Ammon's horn (tissue), 1 donor: Measurements from ENCODE around the gene IGFN1.
"Not testable (repeated sequence)": the region's sequence is repeated elsewhere in the genome, so short reads cannot be mapped to it uniquely, and the experiment has no call there.

Source experiments
- DNase-seq: peaks from one replicate; pipeline ENCODE4 v3.0.0-alpha.2; 2016; ENCODE audit warnings: low spot score

The IGFN1 gene

DNA sequence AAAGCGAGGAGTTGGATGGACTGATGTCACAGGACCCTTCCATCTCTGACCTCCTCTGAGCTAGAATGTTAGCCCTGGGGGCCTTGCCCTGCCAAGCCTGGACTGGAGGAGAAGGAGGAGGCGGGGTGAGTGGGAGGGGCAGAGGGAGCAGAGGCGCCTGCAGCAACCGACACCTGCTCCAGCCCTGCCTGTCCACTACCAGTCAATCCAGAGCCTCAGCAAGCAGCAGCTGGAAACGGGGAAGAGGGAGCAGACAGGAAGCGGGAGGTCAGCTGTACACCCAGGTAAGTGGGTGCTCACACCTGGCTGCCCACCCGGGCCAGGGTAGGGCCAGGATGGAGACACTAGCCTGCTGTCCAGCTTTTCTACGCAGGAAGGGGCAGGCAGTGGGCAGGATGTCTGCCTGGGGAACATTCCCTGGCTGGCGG, at the start of gene IGFN1:
IGFN1 (plus strand) TSS at position 201 of the 428 bp plus-strand sequence. CDS start 2,470 bp downstream, outside the sequence.
- no peak for DNase-seq

DNA sequence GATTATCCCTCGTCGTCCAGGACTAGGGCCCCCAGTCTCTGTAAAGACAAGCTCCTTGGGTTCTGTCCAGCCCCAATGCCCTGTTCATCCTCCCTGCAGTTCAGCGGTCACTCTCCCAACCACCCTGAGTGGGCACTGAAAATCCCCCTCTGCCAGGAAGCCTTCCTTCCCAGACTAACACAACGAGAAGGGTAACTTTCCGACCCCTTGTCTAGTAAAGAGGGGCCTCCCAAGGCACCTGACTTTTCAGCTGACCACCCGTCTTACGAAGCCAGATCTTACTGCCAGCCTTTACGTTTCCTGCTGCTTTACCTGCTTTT, 49.7 kb upstream of the IGFN1 start:
- DNase-seq, result no peak

DNA sequence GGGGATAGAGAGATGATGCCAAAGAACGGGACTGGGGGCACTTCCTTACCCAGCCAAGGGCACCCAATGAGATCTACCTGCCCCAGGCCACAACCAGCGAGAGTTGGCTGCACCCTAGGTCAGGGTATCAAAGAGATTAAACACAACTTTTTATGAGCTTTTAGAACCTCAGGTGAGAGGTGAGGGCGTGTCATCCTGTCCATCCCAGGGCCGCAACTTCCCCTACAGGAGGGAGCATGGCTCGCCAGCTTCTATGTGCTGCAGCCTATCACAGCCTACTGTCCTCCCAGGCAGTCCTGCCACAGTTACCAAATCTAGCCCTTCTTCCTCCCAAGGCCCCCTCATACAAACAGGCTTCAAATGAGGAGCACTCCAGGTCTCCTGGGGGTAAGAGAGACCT, 49.2 kb upstream of the IGFN1 start:
- no peak for DNase-seq

DNA sequence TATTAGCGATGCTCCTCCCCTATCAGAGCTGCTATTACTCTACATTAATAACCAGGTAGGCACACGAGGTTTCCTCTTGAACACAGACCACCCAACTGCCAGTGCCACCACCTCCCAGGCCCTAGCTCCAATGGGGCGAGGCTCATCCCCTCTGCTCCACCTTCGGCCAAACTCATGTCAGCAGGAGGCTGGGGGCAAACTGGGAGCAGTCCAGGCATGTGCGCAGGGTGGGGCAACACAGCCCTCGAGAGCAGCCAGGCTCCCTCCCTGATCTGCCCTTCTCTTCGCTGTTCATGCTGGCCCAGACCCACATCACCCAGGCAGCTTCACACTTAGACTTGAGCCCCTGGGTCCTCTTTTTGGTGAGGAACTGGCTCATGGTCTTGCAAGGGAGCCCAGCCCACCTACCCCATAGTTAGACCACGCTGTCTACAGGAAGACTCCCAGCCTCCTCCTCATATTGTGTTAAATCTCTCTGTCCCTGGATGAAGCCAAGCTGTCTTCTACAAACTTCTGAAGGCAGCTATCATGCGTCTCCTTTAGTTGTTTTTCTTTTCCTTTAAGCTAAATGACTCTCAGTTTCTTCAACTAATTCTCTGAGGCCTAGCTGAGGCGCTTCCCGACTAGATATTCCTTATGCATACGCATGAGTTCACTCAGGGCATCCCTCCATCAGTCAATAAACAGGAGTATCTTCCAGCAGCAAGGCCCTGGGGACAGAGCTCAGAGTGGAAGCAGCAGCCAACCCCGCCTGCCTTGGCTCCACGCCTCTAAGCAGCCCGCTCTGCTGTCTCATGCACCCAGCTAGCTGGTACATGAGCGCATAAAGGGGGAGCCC, 48.4 kb upstream of the IGFN1 start:
- peak; percentile 52 for DNase-seq

DNA sequence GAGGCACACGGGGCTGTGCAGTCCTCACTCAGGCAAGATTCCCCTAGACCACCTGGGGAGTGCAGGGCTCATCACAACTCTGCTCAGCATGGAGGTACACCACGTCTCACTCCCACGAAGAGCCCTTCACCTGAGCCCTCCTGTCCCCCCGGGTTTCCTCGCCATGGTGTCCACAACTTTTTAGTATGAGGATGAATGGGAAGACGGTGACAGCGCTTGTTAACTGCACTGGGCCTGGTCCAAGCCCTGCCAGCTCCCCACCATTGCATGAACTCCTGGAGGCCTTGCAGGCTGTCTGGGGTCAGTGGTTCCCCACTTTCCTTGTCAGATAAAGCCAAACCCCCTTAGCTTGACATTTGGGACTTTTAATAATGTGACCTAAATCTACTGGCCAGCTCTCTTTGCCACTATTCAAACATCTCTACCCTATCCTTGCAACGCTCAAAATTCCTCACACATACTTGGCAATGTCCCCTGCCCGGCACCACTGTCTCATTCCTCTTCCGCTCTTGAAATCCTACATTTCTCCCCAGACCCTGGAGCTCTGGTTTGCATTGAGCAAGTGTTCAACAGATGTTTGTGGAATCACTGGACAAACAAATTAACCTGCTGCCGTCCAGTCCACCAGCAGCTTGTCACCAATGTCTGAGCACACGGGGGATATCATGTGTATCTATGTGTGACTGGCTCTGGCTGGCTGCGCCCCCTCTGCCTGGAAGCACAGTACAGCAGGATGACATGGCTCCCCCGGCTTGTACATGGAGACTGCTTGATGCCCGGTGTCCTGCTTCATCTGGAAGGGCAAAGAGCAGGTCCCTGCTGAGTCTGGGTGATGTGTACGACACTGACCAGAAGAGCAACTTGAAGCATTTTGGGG, 47.5 kb upstream of the IGFN1 start:
- DNase-seq, result no peak

DNA sequence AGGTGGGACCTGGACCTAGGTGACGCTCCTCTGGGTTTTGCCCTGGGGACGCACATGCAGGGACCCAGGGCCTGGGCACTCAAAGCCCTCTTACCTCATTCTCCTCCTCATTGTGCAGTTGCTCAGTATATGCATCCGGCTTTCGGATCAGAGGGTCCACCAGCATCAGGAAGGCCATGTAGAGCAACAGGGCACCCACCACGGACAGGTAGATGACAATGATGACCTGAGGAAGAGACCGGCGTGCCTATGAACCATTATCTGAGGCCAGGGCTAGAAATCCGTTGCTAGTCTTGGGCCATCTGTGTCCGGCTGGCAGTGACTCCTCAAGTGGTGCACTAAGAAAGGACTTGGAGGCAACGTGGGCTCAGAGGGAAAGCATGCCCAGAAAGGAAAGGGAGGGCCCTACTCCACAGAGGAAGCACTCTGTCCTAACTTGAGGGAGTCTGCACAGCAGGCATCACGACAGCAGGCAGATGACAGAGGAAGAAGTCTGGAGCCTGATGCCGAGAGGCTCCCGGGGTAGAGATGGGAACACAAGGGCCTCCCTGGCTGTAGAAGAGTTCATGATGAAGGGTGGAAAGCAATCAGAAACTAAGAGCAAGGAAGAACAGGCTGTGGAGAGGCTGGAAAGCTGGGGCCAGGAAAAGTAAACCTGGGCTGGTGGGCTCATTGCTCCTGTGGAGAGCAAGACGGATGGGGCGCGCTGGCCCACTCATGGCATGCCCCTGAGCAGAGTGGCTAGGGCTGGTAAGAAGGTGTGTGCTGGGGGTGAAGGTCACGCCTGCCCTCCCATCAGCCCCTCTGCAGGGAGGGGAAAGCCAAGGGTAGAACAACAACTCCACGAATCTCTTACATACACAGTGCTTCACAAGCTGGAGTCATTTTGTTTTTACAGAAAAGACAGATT, 46.6 kb upstream of the IGFN1 start:
- peak; percentile 70 for DNase-seq

DNA sequence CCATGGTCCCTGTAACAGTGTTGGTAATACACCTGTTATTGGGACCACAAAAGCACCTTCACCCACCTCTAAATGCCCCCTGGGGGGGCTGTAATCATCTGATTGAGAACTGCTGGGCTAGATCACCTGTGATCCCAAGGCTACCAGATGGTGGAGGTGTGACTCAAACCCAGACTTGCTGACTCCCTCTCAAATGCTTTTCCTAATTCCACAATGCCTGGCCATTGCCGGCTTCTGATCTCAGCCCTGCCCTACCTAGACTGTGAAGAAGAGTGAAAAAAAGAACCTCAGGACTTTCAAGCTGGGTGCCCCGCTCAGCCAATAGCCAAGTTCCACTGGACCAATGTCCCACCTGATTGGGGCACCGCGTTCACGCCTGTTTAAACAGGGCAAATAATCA, 45.9 kb upstream of the IGFN1 start:
- DNase-seq, result no peak

DNA sequence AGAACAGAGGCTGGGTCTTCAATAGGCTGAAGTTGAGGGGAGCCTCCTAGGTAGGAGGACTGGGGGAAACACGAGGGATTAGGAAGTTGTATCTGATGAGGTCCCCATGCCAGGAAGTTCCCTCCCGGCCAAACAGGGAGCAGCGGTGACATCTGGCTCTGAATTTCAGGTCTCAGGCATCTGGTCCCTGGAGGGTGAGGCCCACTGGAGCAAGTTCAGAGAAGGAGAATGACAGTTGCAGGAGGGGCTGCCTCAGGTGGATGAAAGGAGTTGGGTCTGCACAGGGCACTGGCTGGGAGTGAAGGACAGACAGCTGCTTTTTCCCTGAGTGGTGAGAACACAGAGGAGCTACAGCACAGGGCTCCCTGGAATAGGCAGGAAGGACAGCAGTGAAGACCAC, 45.5 kb upstream of the IGFN1 start:
- no peak for DNase-seq

DNA sequence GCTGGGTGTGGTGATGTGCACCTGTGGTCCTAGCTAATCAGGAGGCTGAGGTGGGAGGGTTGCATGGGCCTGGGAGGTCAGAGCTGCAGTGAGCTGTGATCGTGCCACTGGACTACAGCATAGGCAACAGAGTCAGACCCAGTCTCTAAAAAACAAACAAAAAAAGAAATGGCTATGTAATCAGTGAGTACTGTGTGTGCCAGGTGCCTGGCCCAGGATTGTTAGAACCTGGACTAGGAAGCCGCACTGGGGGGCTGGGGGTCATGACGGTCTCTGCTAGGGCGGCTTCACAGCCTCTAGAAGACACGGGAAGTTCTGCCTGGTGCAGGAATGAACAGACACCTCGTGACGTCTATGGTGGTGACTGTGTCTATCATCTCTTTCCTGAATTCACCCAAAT, 44.8 kb upstream of the IGFN1 start:
- DNase-seq, result no peak

DNA sequence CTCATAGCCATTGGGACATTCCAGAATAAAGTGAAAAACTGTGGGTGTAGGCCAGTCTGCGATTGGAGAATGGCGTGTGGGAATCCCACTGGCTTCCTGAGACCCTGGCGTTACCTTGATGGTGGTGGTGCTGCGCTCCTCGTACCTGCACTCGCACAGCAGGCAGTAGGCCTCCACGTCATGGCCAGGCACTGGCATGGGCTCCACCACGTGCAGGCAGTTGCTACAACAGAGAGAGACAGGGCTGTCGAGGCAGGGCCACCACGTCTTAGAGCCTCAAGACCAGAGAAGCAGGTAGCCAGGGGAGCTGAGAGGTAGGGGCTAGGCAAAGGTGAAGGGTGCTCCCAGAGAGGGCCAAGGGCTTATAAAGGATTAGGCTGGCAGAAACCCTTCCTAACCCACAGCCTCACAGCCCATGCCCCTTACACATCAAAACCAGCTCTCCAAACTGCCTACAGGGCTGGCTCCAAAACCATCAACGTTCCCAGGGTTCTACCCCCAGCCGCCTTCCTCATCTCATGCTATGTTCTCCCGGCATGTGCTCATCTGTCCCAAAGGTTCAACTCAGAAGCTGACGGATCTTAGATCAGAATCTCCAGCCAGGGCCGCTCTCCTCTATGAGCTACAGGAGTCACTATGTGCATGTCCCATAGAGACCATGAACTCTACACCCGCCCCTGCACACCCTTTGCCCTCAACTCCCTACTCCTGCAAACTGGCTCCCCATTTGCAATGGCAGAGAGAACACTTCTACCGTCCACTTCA, 43.8 kb upstream of the IGFN1 start:
- DNase-seq, result no peak

DNA sequence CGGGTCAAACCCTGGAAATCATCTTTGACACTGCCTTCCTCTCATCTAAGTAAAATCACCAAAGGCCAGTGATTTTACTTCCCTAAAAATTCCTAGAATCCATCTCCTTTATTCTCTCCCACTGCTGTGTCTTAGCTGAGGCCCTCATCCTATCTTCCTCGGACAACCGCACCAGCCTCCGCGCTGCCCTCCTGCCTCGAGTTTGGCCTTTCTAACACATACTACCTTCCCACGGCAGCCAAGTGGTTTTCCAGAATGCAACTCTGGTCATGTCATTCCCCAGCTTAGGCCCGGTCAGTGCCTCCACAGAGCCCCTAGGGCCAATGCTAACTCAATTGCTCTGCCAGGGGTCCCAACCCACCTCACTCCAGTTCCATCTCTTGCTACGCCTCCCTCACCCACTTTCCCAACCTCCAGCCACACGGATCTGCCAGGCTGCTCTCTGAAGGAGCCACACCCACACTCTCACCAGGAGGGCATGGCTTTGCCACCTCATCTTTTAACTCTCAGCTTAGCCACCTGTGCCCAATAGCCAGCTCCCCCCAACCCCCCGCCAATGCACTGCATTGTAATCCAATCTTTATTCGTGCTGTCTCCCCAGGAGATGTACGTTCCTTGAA, 43.1 kb upstream of the IGFN1 start:
- DNase-seq, result no peak

DNA sequence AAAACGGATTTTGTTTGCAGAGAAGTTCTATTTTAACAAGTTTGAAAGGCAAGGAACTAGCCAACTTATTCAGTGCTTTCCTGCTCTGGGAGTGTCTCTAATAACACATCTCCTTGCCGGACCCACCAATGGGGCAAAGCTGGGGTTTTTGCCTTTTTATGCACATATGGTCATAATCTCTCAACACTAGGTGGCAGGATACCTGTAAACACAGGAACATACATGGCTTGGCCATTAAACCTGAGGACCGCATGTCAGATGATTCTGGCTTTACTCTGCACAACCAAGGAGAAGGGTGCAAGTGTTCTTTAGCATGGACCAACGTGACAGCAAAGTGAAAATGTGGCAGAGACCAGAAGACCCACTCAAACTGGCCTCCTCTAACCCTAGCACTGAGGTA, 41.2 kb upstream of the IGFN1 start:
- DNase-seq, result no peak

DNA sequence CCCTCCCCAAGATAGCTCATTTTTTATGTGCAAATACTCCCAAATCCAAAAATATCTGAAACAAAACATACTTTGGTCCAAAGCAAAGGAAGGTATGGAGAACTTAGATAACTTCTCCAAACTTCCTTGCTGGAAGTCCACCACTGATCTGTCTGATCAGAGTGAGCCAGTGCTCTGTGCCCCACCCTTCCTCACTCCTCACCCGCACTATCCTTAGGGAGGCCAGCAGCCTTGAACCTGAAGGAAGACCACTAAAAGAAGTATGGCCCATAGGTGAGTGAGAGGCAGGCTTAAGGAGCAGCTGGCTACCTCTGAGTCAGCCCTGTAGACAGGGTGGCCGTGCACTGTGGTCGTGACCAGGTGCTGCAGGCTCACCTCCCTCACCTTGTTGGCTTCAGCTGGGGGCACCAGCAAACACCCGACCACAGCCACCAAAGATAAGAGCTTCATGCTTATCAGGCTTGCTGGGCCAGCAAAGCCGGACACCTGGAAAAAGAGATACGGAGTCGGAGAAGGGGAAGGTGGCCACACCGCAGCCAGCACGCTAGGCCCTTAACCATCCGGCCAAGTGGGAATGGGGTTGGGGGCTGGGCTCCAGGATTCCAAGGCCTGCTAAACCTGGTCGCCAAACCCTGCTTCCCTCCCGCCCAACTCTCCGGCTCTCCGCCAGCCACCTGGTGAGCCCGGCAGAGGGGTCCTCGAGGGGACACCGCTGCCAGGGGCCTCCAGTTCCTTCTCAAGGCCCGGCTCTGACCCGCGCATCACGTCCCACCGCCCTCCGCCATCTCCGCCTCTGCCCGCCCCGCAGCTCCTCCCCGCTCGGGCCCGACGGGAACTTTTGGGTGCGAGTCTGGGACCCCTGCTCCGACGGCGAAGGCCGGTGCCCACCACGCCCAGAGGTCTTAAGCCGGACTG, 36.9 kb upstream of the IGFN1 start:
- no peak for DNase-seq

DNA sequence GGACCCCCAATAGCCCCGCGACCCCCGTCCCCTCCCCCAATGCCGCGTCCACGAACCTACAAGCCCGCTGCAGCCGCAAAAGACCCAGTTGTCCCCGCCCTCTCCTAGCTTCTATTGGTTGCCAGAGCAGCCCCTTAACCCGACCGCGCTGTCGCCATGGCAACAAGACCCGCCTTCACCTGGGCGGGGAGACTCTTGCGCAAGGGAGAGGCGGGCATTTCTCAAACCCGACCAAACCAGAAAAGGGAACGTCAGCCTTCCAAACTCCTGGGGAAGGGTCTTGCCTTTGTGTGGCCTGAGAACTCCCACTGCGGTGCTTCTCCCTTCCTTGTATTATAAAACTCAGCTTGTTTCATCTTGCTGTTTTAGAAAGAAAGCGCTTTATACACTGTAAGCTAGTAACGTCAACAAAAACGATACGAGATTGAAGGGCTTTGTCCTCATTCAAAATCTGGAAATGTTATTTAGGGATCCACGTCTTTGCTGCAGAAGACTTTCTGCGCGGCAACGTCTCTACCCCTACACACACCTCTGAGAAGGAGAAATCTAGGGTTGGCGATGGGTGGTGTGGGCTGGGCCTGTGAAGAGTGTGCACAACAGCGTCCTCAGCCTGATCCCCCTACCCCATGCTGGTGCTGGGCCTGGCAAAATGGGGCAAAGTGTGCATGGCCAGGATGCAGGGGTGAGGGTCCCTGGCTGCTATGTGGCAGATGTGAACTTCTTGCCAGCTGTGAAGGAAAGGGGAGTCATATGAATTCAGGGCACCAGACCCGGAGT, 36.0 kb upstream of the IGFN1 start, which contains the start of gene TMEM9:
TMEM9 (minus strand) TSS at position 86 of the 777 bp plus-strand sequence. CDS start 551 bp downstream, outside the sequence.
- peak; percentile 99 for DNase-seq

DNA sequence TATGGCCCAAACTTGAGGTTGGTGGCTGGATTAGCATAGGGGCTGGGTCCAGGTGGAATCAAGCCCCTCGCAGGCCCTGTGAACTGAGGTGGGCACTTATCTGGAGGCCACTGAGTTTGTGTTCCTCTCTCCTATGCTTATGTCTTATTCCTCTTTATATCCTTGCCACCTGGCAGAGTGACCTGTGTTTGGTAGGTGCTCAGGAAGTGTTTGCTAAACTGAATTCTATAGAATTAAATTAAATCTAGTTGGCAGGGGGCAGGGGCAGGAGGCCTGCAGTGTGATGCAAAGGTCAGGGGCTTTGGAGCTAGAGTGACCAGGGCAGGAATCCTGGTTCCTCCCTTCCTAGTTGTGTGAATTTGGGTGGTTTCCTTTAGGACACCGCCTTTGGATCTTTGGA, 35.3 kb upstream of the IGFN1 start:
- no peak for DNase-seq

DNA sequence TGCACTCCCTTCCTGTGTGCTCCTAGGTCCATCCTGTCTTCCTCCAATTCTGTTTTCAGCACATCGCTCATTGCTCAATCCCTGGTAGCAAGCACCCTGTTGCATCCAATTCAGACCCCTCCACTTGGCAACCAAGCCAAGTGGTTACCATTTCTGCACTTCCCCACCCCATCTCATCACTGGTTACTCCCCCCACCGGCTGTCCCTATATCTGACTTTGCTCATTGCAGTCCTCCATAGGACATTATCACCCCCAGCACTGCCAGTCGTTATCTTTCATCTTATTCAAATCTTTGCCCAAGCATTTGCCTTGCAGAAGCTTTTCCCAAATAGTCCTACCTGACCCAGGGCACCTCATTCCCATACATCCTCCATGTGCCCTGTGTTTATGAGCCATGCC, 34.3 kb upstream of the IGFN1 start:
- no peak for DNase-seq

DNA sequence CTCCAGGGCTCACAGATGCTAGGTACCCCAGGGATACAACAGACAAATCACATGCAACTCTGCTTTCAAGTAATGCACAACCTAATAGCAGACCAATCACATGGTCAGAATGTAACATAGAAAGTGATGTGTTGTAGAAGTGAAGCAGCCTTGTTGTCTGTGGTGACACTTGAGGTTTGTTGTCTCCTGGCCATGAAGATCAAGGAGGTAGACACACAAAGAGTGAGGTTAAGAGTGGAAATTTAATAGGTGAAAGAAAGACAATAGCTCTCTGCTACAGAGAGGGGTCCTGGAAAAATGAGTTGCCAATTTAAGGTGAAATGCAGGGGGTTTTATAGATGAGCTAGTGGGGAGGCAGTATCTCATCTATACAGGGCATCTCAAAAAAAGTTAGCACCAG, 33.8 kb upstream of the IGFN1 start:
- no peak for DNase-seq

DNA sequence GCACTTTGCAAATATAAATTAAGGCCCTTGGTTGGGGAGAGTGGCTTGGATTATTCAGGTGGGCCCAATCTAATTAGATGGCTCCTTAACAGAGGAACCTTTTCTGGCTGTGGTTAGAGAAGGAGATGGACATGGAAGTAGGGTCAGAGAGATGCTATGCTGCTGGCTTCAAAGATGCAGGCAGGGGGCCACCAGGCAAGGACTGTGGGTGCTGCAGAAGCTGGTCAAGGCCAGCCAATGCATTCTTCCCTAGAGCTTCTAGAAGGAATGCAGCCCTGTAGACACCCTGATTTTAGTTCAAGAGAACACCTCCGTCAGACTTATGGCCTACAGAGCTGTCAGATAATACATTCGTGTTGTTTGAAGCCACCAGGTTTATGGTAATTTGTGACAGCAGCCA, 32.7 kb upstream of the IGFN1 start:
- no peak for DNase-seq

DNA sequence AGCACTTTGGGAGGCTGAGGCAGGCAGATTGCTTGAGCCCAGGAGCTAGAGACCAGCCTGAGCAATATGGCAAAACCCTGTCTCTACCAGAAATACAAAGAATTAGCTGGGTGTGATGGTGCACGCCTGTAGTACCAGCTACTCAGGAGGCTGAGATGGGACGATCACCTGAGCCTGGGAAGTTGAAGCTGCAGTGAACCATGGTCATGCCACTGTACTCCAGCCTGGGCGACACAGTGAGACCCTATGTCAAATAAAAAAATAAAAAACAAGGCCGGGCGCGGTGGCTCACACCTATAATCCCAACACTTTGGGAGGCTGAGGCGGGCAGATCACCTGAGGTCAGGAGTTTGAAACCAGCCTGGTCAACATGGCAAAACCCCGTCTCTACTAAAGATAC, 27.6 kb upstream of the IGFN1 start:
- DNase-seq, result not testable (repeated sequence)
